ENCODE results near the gene COL18A1.

COL18A1 gene

DNA sequence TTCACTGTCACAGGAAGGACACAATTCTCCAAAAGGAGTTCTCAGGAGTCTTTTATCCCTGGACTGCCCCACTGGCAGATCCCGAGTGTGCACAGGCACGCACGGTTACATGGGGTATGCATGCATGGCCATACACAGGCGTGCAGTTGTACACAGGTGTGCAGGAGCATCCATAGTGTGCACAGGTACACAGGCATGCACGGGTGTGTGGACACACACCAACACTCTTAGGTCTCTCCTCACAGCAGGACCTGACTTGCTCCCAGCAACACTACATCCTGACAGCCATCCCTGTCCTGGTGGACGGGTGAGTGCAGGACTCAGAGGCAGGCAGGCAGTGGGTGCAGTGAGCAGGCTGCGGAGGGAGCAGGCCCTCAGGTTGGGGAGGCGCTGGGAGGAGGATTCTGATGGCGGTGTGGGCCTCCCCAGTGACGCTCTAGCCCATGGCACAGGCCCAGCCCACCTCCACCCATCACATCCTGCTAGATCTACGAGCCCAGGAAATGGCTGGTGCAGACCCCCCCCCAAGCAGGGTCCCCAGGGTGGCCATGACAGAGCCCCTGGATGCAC is 108.9 kb downstream of the COL18A1 start:
- TF ChIP-seq, protein P1, sequence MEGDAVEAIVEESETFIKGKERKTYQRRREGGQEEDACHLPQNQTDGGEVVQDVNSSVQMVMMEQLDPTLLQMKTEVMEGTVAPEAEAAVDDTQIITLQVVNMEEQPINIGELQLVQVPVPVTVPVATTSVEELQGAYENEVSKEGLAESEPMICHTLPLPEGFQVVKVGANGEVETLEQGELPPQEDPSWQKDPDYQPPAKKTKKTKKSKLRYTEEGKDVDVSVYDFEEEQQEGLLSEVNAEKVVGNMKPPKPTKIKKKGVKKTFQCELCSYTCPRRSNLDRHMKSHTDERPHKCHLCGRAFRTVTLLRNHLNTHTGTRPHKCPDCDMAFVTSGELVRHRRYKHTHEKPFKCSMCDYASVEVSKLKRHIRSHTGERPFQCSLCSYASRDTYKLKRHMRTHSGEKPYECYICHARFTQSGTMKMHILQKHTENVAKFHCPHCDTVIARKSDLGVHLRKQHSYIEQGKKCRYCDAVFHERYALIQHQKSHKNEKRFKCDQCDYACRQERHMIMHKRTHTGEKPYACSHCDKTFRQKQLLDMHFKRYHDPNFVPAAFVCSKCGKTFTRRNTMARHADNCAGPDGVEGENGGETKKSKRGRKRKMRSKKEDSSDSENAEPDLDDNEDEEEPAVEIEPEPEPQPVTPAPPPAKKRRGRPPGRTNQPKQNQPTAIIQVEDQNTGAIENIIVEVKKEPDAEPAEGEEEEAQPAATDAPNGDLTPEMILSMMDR (IDR thresholded peaks at IDR 0.05; ENCODE audit: low read depth, low read length) = no peak
- no peak for DNase-seq (ENCODE audit: extremely low read depth, low read depth)

DNA sequence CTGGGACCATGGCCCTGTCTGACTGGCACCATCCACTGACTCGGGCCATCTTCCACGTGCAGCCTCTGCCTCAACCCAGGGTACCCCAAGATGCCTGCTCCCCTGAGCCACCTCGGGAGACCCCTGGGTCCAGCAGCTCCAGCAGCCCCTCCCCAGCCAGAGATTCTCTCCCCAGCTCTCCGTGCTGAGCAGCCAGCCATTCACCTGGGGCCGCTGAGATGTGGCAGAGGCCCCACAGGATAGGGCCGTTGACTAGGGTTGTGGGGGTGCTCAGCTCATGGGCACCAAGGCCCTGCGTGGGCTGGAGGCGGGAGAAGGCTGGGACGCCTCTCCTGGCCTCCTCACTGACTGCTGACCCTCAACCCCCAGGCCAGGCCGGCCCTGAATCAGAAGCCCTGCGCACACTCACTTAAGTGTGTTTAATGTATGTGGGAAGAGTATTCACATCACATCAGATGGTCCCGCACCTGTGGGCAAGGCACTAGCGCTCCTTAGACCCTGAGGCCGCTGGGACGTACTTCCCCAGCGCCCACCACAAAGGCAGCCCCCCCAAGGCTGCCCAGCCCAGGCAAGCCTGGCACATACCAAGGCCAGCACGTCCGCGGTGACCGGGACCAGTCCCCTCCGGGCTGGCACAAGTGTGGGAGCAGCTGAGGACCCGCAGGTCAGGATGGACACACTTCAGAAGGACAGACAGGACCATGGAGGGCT is 109.5 kb downstream of the COL18A1 start:
- DNase-seq (ENCODE audit: extremely low read depth, low read depth) = no peak

DNA sequence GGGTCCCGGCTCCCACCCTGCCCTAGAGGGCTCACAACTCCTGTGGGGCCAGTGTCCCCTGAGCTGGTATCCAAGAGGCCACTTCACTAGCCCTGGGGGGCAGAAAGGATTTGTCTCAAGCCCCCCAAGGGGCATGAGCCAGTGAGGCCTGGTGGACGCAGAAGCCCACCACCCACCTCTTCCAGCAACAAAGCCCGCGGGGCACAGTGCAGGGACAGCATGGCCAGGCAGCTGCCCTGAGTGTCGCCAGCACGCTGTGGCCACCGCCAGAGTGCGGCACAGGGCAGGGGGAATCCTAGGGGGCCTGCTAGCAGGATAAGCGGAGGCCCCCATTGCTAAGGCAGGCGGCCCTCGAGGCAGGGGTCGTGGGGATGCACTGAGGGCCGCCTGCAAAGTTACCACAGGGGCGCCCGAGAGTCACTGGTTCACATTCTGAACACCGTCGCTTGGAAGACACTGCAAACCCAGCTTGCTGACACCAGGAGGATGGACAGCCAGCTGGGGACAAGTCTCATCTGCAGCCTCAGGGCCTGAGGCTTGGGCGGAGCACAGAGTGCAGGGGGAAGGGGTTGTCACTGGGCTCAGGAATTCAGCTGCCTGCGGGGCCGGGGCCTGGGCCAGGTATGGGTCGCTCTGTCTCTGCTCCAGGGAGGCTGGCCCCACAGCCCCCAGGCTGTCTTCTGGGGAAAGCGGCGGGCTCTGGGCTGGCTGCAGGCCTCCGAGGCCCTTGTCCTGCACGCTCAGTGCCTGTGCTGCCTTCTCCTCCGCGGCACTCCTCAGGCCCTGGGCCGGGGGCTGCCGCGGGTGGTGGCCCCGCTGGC is 110.5 kb downstream of the COL18A1 start:
- DNase-seq (ENCODE audit: extremely low read depth, low read depth) = no peak
- TF ChIP-seq, protein P1 (IDR thresholded peaks at IDR 0.05; ENCODE audit: low read depth, low read length) = no peak

More for the DNA sequence above, 109.5 kb downstream of the COL18A1 start:
- TF ChIP-seq, protein P1 (IDR thresholded peaks at IDR 0.05; ENCODE audit: low read depth, low read length) = no peak

DNA sequence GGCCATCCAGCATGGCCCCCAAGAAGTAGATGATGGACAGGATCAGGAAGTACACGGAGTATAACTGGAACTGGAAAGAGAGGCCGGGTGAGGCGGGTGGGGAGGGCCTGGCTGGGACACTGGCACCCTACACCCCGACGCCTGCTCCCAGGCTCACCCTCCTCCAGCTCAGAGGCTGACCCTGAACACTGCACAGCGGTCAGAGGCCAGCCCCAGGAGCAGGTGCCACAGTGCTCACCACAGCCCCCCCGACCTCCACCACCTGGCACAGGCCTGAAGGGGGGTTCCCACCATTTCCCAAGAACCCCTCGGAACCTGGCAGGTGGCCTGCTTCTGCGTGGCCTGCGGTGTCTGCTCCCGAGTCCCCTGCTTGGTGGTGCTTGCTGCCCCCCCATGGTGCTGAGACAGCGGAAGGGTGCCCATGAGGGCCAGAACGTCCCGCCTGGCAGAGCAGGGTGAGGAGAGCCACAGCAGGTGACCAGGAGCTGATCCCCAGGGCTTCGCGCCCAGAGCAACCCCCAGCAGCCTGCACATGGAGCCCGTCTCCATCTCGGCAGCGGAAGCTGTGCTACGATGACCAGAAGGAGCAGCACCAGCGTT is 111.2 kb downstream of the COL18A1 start:
- TF ChIP-seq, protein P1 (IDR thresholded peaks at IDR 0.05; ENCODE audit: low read depth, low read length) = no peak
- no peak for DNase-seq (ENCODE audit: extremely low read depth, low read depth)

DNA sequence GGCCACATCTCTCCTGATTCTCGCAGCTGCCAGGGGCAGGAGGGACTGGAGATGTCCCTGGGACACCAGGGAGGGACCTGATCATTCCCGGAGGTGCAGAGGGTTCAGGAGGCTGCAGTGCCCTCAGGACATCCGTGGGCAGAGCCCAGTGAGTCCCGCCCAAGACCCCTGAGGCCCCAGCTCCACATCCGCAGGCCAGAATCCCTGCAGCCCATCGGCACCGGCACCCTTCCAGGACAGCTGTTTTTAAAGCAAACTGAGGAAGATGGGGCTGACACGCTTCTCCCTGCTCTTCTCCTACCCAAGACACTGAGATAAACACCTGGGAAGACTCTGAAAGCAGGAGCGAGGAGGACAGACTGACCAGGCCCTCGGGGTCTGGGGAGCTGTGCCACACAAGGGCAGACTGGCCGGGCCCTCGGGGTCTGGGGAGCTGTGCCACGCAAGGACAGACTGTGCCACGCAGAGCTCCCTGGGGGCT is 111.7 kb downstream of the COL18A1 start:
- TF ChIP-seq, protein P1 (IDR thresholded peaks at IDR 0.05; ENCODE audit: low read depth, low read length) = no peak
- no peak for DNase-seq (ENCODE audit: extremely low read depth, low read depth)

DNA sequence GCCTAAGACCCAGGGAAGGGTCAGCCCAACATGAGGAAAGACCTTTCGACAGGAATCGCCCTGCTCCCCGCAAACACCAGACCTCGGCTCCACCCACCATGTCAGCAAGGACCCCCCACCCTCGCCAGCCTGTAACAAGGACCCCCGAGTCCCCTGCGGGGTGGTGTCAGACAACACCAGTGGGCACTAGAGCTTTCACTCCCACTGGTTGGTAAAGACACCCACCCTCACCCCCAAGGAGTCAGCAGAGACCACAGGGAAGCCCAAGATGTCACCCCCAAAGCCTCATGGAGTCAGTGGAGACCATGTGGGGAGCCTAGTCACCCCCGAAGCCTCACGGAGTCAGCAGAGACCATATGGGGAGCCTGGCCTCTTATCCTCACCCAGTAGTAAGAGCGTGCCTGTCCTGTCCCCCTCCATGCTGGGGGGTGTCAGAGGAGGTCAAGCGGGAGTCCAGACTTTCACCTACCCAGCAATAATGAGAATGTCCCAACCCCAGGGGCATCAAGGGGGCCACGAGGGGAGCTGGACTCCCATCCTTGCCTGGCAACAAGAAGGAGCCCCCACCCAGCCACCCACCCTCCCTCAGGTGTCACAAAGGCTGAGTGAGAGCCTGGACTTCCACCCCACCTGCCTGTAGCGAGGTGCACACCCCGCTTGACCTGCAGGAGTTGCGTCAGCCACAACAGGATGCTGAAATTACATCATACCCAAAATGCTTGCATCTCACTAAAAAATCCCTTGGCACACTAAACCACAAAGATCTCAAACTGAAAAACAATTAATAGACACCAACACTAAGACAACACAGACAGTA is 112.5 kb downstream of the COL18A1 start:
- TF ChIP-seq, protein P1 (IDR thresholded peaks at IDR 0.05; ENCODE audit: low read depth, low read length) = no peak
- no peak for DNase-seq (ENCODE audit: extremely low read depth, low read depth)
